ENCODE results near the gene C1QTNF8. TPM values are rescaled to one million over a fixed set of nuclear protein-coding genes. Genes with fewer than 3 reads are reported as not detected.

Gene C1QTNF8
- total and polyA plus RNA-seq, 2 donors (not counting 1 experiment from before 2014, with no cell fraction given) = not detected

- no peak for ATAC-seq (ENCODE audit: low read depth)
- Histone ChIP-seq H2AFZ (ENCODE audit: insufficient read depth, low read depth, low read length, poor library complexity, severe bottlenecking) (no peak overlapping the region), H3K27ac (ENCODE audit: low read length in 2 of 2) (no peak overlapping the region), H3K27me3 (replicated peaks in 1 of 4; ENCODE audit: control extremely low read depth in 1 of 4, control insufficient read depth in 3 of 4, insufficient read depth in 4 of 4, low read length in 3 of 4) (no peaks in the 10 kb centered on the region), H3K4me1 (ENCODE audit: control insufficient read depth in 2 of 2, insufficient read depth in 2 of 2, low read length in 2 of 2) (no peaks in the 10 kb centered on the region), H4K20me1 (ENCODE audit: control insufficient read depth, insufficient read depth, low read length, poor library complexity, severe bottlenecking) (no peaks in the 10 kb centered on the region), H3K79me2 (ENCODE audit: control insufficient read depth, insufficient read depth, low read length) (no peaks in the 10 kb centered on the region), H3K36me3 (replicated peaks in 1 of 2; ENCODE audit: control extremely low read depth in 1 of 2, control insufficient read depth in 1 of 2, extremely low read depth in 1 of 2, insufficient read depth in 2 of 2, low read length in 1 of 2) (no peaks in the 10 kb centered on the region), H3K4me2 (replicated peaks; ENCODE audit: low read depth, low read length, poor library complexity, severe bottlenecking) (no peak overlapping the region), H3K4me3 (ENCODE audit: control extremely low read depth in 1 of 5, extremely low read depth in 1 of 5, insufficient read depth in 1 of 5, low read depth in 2 of 5, low read length in 4 of 5) (no peak overlapping the region), H3K9ac (ENCODE audit: low read length) (no peak overlapping the region), H3K9me3 (ENCODE audit: control extremely low read depth in 1 of 3, control insufficient read depth in 2 of 3, insufficient read depth in 1 of 3, low read length in 2 of 3) (peaks cover 0 to 5% (median 0%) of the 10 kb centered on the region in 3 donors)
- Mint-ChIP-seq H3K4me3 (no peak overlapping the region), H3K27me3 (peaks cover 3% of the 10 kb centered on the region), H3K27ac (no peak overlapping the region), H3K4me1 (no peaks in the 10 kb centered on the region), H3K9me3 (ENCODE audit: insufficient read depth) (no peaks in the 10 kb centered on the region)
- CTCF ChIA-PET = no interaction called here
- DNase-seq = no peak
- POLR2A ChIA-PET = no interaction called here
- 87% methylated on average over 29 of the region's 31 CpGs for WGBS (ENCODE audit: insufficient coverage)
- intact Hi-C loops (cut with micrococcal nuclease) = no loop called here
- TF ChIP-seq EZH2 (IDR thresholded peaks at IDR 0.05; ENCODE audit: borderline replicate concordance, insufficient read depth, low read depth, low read length, poor library complexity, severe bottlenecking) = no peak
- TF ChIP-seq, protein P1, sequence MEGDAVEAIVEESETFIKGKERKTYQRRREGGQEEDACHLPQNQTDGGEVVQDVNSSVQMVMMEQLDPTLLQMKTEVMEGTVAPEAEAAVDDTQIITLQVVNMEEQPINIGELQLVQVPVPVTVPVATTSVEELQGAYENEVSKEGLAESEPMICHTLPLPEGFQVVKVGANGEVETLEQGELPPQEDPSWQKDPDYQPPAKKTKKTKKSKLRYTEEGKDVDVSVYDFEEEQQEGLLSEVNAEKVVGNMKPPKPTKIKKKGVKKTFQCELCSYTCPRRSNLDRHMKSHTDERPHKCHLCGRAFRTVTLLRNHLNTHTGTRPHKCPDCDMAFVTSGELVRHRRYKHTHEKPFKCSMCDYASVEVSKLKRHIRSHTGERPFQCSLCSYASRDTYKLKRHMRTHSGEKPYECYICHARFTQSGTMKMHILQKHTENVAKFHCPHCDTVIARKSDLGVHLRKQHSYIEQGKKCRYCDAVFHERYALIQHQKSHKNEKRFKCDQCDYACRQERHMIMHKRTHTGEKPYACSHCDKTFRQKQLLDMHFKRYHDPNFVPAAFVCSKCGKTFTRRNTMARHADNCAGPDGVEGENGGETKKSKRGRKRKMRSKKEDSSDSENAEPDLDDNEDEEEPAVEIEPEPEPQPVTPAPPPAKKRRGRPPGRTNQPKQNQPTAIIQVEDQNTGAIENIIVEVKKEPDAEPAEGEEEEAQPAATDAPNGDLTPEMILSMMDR (IDR thresholded peaks at IDR 0.05) = no peak
Observed at GRCh38 chr16:1127971-1128715, 32.1 kb upstream of the C1QTNF8 start.

DNA sequence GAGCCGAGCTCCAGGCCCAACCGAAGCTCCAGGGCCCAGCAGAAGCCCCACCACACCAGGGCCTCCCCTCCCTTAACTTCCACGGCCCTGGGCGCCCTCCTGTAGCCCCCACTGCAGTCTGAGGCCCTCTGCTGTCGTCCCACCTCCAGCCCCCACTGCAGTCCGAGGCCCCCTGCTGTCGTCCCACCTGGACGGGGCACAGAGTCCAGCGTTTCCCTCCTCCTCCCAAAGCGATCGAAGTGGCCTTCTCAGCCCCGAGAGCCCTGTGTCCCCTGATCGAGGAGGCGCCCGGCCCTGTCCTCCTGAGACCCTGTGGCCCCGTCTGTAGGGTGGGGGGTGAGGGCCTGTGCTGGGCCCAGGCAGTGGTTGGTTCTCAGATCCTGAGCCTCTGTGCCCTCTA is 31.1 kb upstream of the C1QTNF8 start:
- H3K9ac ChIP-seq (ENCODE audit: low read length) = no peak overlapping the region
- no peak overlapping the region for H3K4me2 ChIP-seq (replicated peaks; ENCODE audit: low read depth, low read length, poor library complexity, severe bottlenecking)
- H3K36me3 ChIP-seq (replicated peaks in 1 of 2; ENCODE audit: control extremely low read depth in 1 of 2, control insufficient read depth in 1 of 2, extremely low read depth in 1 of 2, insufficient read depth in 2 of 2, low read length in 1 of 2) = no peaks in the 10 kb centered on the region
- Mint-ChIP-seq H3K27me3 (peaks cover 2% of the 10 kb centered on the region), H3K4me1 (no peaks in the 10 kb centered on the region), H3K9me3 (ENCODE audit: insufficient read depth) (no peaks in the 10 kb centered on the region), H3K27ac (no peak overlapping the region), H3K4me3 (no peak overlapping the region)
- H4K20me1 ChIP-seq (ENCODE audit: control insufficient read depth, insufficient read depth, low read length, poor library complexity, severe bottlenecking) = no peaks in the 10 kb centered on the region
- CTCF ChIA-PET = no interaction called here
- intact Hi-C loops (cut with micrococcal nuclease) = no loop called here
- POLR2A ChIA-PET = no interaction called here
- DNase-seq = no peak
- H3K4me3 ChIP-seq (ENCODE audit: control extremely low read depth in 1 of 5, extremely low read depth in 1 of 5, insufficient read depth in 1 of 5, low read depth in 2 of 5, low read length in 4 of 5) = no peak overlapping the region
- no peaks in the 10 kb centered on the region for H3K79me2 ChIP-seq (ENCODE audit: control insufficient read depth, insufficient read depth, low read length)
- no peak overlapping the region for H2AFZ ChIP-seq (ENCODE audit: insufficient read depth, low read depth, low read length, poor library complexity, severe bottlenecking)
- no peak for ATAC-seq (ENCODE audit: low read depth)
- no peaks in the 10 kb centered on the region for H3K27me3 ChIP-seq (replicated peaks in 1 of 4; ENCODE audit: control extremely low read depth in 1 of 4, control insufficient read depth in 3 of 4, insufficient read depth in 4 of 4, low read length in 3 of 4)
- H3K4me1 ChIP-seq (ENCODE audit: control insufficient read depth in 2 of 2, insufficient read depth in 2 of 2, low read length in 2 of 2) = no peaks in the 10 kb centered on the region
- WGBS (ENCODE audit: insufficient coverage) = 51% methylated on average over 13 of the region's 16 CpGs
- no peak for TF ChIP-seq EZH2 (IDR thresholded peaks at IDR 0.05; ENCODE audit: borderline replicate concordance, insufficient read depth, low read depth, low read length, poor library complexity, severe bottlenecking)
- TF ChIP-seq, protein P1 (IDR thresholded peaks at IDR 0.05) = no peak
- H3K9me3 ChIP-seq (ENCODE audit: control extremely low read depth in 1 of 3, control insufficient read depth in 2 of 3, insufficient read depth in 1 of 3, low read length in 2 of 3) = peaks cover 0 to 5% (median 0%) of the 10 kb centered on the region in 3 donors
- no peak overlapping the region for H3K27ac ChIP-seq (ENCODE audit: low read length in 2 of 2)

All from B cell (primary cell).